Testis (tissue), 3 donors: Measurements from ENCODE around the gene ING4. TPM values are rescaled to one million over a fixed set of nuclear protein-coding genes. Genes with fewer than 3 reads are reported as not detected.
A peak's percentile ranks its signal among the peaks of the same experiment; 100 is the strongest.

ENCODE experiments used
- DNase-seq: peaks from one replicate; pipeline ENCODE4 v3.0.0-alpha.2; 2019
- H3K27ac ChIP-seq, 2 donors: fragments of 200-600 bp; sonication (generic); one replicate each; pipeline ENCODE4 v1.5.1; 2019
- H3K27me3 ChIP-seq: fragments of 200-600 bp; sonication (generic); one replicate; pipeline ENCODE4 v1.5.1; 2019
- H3K36me3 ChIP-seq: fragments of 200-600 bp; sonication (generic); one replicate; pipeline ENCODE4 v1.5.1; 2017; ENCODE audit warnings: low read depth; ENCODE audit errors: missing control alignments
- H3K4me1 ChIP-seq: fragments of 200-600 bp; sonication (generic); one replicate; pipeline ENCODE4 v1.5.1; 2019
- H3K4me3 ChIP-seq, 2 donors: fragments of 200-600 bp; sonication (generic); one replicate each; pipeline ENCODE4 v1.5.1; 2017 to 2019
- H3K9me3 ChIP-seq: fragments of 200-600 bp; sonication (generic); one replicate; pipeline ENCODE4 v1.5.1; 2017
- CTCF ChIP-seq, 3 experiments: fragments of 450-650 bp in 2 of 3; fragments of 200-600 bp in 1 of 3; sonication (generic) in 1 of 3; IDR thresholded peaks; one replicate each; pipeline ENCODE4 v1.5.1; 2016 to 2019; ENCODE audit warnings: antibody characterized with exemption in 3 of 3, mild to moderate bottlenecking in 2 of 3, moderate library complexity in 1 of 3
- POLR2A ChIP-seq: fragments of 450-650 bp; IDR thresholded peaks from one replicate; pipeline ENCODE4 v1.6.1; 2017; ENCODE audit warnings: antibody characterized with exemption, mild to moderate bottlenecking, moderate library complexity
- WGBS, 2 donors: methylation state at CpG; one replicate each; pipeline ENCODE4 v1.1.5; 2018; 5-methylcytosine and 5-hydroxymethylcytosine counted together
- intact Hi-C: fragments of 100-400 bp; cut with DNase I; formaldehyde crosslinking; loops from one replicate; pipeline ENCODE4 v1.15.1; 2023; ENCODE audit warnings: low total_unique reads
- polyA plus RNA-seq: library from polyadenylated mRNA; stranded (reverse); fragments of 350-450 nt; fragmentation: Illumina TruSeq; extraction: RNeasy Lipid Tissue Mini Kit (QIAGEN cat#74804); gene quantifications from one replicate; pipeline ENCODE4 v1.2.3, GENCODE V29; 2014; ENCODE audit warnings: low read depth, low replicate concordance; ENCODE audit not compliant: insufficient read depth
- total RNA-seq, 2 donors: library from RNA; depleted of rRNA; stranded (reverse); fragments of >200 nt; gene quantifications; one replicate each; pipeline ENCODE4 v1.2.3, GENCODE V29; 2016

The ING4 gene
- total and polyA plus RNA-seq, 3 donors from 2014 or later, result 48.1 to 63.0 (median 58.3) TPM

DNA sequence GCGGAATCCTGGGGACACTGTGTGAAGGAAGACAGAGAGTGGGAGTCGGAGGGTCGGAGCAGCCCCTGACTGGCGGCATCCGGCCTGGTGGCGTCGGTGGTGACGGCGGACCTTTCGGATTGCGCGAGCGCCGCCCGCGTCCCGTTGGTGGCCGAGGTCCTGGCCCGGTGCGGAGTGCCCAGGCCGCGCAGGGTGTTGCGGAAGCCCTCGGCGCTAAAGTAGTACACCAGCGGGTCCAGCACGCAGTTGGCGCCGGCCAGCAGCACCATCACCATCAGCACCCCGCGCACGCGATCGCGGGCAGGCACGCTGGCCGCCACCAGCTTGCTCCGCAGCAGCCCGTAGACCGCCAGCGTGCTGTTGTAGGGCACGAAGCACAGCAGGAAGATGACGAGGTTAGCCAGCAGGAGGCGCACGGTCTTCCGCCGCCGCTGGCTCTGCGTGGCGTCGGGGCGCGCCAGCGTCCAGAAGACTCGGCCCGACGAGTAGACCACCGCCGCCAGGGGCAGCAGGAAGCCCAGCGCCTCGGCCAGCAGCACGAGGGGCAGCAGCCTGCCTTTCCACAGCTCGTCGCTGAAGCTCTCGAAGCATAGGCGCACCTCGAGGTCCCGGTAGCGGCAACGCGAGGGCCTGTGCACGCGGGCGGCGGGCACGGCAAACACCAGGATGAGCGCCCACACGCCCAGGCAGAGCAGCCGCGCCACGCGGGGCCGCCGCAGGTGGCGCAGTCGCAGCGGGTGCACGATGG, 42.6 kb downstream of the ING4 start:
- H3K9me3 ChIP-seq, result no peaks in the 10 kb centered on the region
- H3K36me3 ChIP-seq, result no peaks in the 10 kb centered on the region
- TF ChIP-seq CTCF (IDR thresholded peaks at IDR 0.05) (peak; percentile 31 to 65 (median 44)), POLR2A (no peak)
- intact Hi-C loops, result no loop called here
- 28 to 46% methylated on average over 12 to 83 of the region's 88 CpGs for WGBS, 2 donors
- H3K27me3 ChIP-seq, result no peaks in the 10 kb centered on the region
- H3K4me3 ChIP-seq, result peak overlapping the region; percentile 20 to 27
- no peaks in the 10 kb centered on the region for H3K4me1 ChIP-seq
- no peak overlapping the region for H3K27ac ChIP-seq
- DNase-seq, result peak; percentile 71

DNA sequence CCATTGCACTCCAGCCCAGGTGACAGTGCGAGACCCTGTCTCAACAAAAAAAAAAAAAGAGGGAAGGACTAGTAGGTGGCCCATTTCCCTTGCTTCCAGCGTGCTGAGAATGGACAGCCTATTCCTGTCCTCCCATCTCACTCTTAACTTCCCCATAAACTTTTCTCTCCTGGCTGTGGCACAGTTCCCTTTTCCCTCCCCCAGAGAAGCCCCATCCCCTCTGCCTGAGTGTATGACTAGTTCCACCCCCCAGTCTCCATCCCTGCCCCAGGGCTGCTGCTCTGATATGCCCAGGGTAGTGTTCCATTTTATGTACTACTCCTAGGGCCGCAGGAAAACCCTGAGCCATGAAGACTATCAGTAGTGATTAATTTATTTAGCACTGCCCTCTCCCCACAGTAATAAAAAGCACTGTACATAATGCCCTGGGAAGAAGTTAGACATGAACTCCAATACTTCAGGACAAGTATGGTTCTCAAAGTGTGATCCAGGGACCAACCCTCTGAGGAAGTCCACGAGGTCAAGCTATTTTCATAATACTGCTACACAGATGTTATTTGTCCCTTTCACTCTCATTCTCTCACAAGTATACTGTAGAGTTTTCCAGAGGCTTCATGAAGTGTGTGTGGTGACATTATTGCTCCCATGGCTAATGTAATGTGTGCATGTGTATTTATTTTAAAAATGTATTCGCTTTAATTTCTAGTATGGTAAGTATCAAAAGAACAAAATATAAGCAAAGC, 44.3 kb downstream of the ING4 start:
- intact Hi-C loops, result no loop called here
- 82% methylated on average over 5 of the region's 5 CpGs for WGBS, 2 donors
- no peak for TF ChIP-seq POLR2A
- no peak for TF ChIP-seq CTCF (IDR thresholded peaks at IDR 0.05)

DNA sequence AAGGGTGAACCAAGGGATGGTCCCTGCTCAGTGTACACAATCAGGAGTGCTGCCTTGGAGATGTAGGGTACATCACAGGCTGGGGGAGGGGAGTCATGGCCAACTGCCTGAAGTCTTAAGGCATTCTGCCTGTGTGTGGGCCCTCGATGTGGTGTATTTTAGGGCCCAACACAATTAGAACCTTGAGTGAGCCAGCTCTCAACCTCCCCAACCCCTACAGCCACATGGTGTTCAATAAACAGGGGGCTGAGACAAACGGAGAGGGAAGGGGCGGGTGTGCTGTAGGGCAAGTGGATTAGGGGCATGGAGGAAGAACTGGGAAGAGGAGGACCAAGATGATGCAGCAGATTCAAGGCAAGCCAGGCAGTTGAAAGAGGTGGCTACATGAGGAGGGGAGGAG, 47.1 kb downstream of the ING4 start:
- DNase-seq, result no peak
- Histone ChIP-seq H3K4me3 (no peak overlapping the region), H3K36me3 (no peaks in the 10 kb centered on the region), H3K4me1 (peaks cover 28% of the 10 kb centered on the region), H3K9me3 (no peaks in the 10 kb centered on the region), H3K27me3 (no peaks in the 10 kb centered on the region), H3K27ac (peak overlapping the region in 1 of 2 donors; percentile 88)
- intact Hi-C loops, result no loop called here
- TF ChIP-seq POLR2A, result no peak
- TF ChIP-seq CTCF (IDR thresholded peaks at IDR 0.05), result no peak
- WGBS, 2 donors, result 50 to 58% methylated on average over 3 of the region's 3 CpGs

More for the DNA sequence above, 44.3 kb downstream of the ING4 start:
- no peak for DNase-seq
- Histone ChIP-seq H3K4me1 (peaks cover 8% of the 10 kb centered on the region), H3K27me3 (no peaks in the 10 kb centered on the region), H3K4me3 (no peak overlapping the region), H3K36me3 (no peaks in the 10 kb centered on the region), H3K9me3 (no peaks in the 10 kb centered on the region), H3K27ac (no peak overlapping the region)

DNA sequence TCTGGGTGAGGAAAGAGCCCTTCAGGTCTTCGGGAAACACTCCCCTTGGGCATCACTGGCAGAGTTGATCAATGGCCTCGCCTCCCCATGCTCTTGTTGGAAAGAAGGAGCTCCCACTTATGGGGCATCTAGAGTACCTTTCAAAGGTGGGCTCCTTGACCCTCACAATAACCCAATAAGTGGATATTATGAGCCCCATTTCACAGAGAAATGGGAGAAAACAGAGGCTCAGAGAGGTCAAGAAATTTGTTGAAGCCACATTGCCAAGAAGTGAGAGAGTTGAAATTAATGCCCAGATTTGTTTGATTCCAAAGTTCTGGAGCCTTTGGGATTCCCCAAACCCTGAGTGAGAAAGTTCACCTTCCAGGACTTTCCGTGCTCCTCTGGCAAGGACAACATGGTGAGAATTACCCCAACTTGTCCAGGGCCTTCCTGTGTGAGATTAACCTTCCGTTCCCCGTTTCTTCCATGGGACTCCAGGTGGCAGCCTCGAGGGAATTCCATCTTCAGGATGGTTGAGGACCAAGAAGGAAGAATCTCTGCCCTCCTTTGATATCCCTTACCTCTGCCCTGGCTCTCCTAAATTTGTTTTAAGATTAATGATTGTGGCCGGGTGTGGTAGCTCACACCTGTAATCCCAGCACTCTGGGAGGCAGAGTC, 48.3 kb downstream of the ING4 start:
- DNase-seq, result no peak
- Histone ChIP-seq H3K9me3 (no peaks in the 10 kb centered on the region), H3K4me3 (peak overlapping the region in 1 of 2 donors; percentile 53), H3K36me3 (no peaks in the 10 kb centered on the region), H3K27me3 (no peaks in the 10 kb centered on the region), H3K27ac (peak overlapping the region; percentile 85 to 88), H3K4me1 (peaks cover 28% of the 10 kb centered on the region)
- WGBS, 2 donors, result 56 to 59% methylated on average over 7 of the region's 7 CpGs
- TF ChIP-seq CTCF (IDR thresholded peaks at IDR 0.05) (no peak), POLR2A (no peak)
- intact Hi-C loops, result no loop called here
